GM12865 (cell line): ENCODE data around the gene GOLGA6L2.

ENCODE experiments used
- DNase-seq: peaks from one replicate; pipeline ENCODE4 v3.0.0; 2010; ENCODE audit warnings: low read depth
- H3K4me3 ChIP-seq: 2 replicates; pipeline ENCODE4 v1.5.1; 2011; ENCODE audit warnings: mild to moderate bottlenecking, low read depth, low read length, control low read depth
- TF ChIP-seq, protein P1 (sequence below): IDR thresholded peaks from 2 replicates; pipeline ENCODE4 v1.5.1; 2011; ENCODE audit warnings: low read length, control low read depth, low read depth, inconsistent platforms; ENCODE audit not compliant: insufficient read depth; ENCODE audit errors: missing control alignments

Gene GOLGA6L2, protein sequence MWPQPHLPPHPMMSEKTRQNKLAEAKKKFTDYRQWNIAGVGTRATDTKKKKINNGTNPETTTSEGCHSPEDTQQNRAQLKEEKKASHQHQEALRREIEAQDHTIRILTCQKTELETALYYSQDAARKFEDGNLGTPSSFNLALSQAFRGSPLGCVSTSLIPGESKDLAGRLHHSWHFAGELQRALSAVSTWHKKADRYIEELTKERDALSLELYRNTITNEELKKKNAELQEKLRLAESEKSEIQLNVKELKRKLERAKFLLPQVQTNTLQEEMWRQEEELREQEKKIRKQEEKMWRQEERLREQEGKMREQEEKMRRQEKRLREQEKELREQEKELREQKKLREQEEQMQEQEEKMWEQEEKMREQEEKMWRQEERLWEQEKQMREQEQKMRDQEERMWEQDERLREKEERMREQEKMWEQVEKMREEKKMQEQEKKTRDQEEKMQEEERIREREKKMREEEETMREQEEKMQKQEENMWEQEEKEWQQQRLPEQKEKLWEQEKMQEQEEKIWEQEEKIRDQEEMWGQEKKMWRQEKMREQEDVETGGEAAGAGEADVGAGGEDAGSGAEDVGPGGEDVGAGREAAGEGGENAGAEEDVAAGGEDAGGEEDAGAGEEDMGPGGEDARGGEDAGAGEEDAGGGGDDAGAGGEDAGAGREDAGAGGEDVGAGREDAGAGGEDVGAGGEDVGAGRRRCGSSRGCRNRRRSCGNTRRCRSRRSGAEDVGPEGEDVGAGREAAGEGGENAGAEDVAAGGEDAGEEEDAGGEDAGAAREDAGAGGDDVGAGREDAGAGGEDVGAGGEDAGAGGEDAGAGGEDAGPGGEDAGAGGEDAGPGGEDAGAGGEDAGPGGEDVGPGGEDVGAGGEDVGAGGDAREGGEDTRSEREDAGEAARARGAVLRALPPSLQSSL

DNA sequence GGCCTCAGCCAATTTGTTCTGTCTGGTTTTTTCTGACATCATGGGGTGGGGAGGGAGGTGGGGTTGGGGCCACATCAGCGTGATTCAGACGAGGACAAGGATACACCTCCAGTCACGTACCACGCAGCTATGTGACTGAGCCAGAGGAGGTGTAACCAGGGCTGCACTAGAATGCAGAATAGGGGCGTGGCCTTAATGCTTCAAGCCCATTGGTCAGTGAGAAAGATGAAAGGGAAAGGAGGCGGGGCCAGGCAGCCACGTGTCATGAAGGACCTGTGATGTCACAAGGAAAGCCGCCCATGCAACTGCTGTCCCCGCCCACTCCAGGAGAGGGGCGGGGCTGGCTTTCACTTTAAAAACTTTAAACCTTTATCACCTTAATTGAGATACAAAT lies at the start of gene GOLGA6L2:
Gene GOLGA6L2, minus strand, starts transcription at position 137 of the 394 bp plus-strand sequence. Its CDS starts 62 bp downstream, at position 75.
- peak; percentile 23 for DNase-seq
- TF ChIP-seq, protein P1, sequence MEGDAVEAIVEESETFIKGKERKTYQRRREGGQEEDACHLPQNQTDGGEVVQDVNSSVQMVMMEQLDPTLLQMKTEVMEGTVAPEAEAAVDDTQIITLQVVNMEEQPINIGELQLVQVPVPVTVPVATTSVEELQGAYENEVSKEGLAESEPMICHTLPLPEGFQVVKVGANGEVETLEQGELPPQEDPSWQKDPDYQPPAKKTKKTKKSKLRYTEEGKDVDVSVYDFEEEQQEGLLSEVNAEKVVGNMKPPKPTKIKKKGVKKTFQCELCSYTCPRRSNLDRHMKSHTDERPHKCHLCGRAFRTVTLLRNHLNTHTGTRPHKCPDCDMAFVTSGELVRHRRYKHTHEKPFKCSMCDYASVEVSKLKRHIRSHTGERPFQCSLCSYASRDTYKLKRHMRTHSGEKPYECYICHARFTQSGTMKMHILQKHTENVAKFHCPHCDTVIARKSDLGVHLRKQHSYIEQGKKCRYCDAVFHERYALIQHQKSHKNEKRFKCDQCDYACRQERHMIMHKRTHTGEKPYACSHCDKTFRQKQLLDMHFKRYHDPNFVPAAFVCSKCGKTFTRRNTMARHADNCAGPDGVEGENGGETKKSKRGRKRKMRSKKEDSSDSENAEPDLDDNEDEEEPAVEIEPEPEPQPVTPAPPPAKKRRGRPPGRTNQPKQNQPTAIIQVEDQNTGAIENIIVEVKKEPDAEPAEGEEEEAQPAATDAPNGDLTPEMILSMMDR, result no peak
- no peak within 1 kb of the TSS for H3K4me3 ChIP-seq

DNA sequence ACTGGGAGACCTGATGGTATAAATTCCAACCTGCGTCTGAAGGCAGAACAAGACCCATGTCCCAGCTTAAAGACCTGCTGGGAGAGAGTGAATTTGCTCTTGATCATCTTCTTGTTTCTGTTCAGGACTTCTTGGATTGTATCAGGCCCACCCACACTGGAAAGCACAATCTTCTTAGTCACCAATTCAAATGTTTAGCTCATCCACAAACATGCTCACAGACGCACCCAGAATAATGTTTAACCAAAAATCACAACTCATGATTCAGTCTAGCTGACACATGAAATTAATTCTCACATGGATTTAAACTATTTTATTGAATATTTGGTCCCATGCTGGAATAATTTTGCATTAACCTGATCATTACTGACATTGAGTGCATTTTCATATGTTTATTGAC lies 37.8 kb upstream of the GOLGA6L2 start:
- H3K4me3 ChIP-seq, result no peak overlapping the region
- TF ChIP-seq, protein P1, result no peak
- no peak for DNase-seq

DNA sequence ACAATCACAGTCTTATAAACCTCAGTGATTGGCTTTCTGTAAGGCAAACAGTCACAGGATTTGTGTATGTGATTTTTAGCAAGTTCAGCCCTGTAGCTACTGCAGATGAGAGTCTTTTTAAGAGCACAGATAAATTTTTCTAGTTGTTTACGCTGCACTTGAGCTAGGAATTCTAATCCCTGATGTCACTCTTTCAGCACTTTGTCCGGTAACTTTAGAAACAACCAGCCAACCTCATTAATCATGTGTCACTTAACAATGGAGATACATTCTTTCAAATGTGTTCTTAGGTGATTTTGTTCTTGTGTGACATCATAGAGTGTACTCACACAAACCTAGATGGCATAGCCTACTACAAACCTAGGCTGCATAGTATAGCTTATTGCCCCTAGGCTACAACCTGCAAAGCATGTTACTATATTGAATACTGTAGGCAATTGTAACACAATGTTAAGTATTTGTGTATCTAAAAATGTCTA lies 36.8 kb upstream of the GOLGA6L2 start:
- TF ChIP-seq, protein P1, result no peak
- DNase-seq, result no peak
- H3K4me3 ChIP-seq, result no peak overlapping the region

DNA sequence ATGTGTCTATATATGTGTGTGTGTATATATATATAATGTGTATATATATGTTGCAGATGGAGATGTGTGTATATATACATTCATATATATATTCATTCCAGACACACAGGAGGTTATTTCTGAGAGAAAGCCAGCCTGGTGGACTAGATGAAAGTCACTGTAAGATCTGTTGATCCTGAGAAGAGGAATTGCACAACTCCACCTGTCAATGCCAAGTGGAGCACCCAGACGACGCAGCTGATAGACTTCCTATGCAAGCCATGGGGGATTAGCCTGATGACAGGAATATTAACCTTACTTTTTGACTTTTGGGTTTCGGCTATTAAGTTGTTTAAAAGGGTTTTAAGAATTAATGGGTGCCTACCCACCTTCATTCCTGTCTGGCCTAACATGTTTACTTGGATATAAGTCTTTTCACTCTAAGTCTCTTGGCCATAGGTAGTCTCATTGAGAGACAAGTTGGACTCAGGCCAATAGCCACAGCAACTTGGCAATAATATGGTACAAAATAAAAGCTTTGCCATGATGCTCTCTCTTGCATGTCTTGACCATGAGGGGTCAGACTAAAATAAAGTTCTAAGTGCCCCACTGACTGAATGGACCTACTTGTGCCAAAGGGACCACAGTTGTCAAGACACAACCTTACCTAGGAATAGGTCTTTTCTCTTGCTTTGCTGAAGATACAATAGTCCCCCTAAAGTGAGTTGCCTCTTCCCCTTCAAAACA lies 35.9 kb upstream of the GOLGA6L2 start:
- DNase-seq, result no peak
- H3K4me3 ChIP-seq, result no peak overlapping the region
- TF ChIP-seq, protein P1, result no peak

DNA sequence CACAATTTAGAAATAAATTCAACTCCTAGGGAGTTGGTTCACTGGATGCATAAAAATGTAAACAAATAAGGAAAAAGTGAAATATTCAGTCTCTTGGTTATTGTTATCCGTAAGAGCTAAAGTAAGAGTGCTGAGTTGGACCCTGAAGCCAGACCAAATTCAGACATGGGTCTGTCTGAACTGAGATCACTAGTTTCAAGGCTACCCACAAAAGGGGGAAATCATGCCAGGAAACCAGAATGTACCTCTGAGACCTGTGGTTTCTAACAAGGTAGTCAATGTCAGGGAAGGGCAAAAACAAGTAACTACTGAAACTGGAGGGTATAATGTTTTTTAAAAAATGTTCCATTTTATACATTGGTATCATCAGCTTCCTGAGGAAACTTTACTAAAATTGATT lies 35.2 kb upstream of the GOLGA6L2 start:
- TF ChIP-seq, protein P1, result no peak
- DNase-seq, result no peak
- no peak overlapping the region for H3K4me3 ChIP-seq

DNA sequence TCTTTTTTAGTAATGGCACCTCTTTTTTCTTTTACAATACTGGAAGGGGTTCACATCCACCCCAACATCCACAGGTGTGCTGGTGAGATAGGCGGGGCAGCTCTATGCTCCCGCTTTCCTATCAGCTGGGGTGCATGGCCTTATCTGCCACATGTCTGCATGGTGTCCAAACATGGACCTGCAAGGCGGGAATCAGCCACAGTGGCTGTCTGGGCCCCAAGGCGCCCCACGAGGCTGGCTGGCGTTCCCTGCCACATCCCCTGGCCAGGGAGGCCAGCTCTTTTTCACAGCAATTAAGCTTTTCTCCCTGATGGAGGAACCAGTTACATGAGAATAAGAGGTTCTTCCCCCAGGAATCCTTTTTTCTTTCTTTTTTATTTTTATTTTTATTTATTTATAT lies 30.9 kb upstream of the GOLGA6L2 start:
- DNase-seq, result no peak
- TF ChIP-seq, protein P1, result no peak
- H3K4me3 ChIP-seq, result no peak overlapping the region
